ENCODE measurements around the gene ARID1A. TPM values are rescaled to one million over a fixed set of nuclear protein-coding genes. Genes with fewer than 3 reads are reported as not detected.
"Not testable (repeated sequence)": the region's sequence is repeated elsewhere in the genome, so short reads cannot be mapped to it uniquely, and the experiment has no call there.

ARID1A gene
- total RNA-seq, 1 donor from 2014 or later, result 28.4 TPM

GRCh38 chr1:26697978-26698849 lies 2.4 kb downstream of the ARID1A start:
- DNase-seq (ENCODE audit: low spot score), result peak; percentile 96

DNA sequence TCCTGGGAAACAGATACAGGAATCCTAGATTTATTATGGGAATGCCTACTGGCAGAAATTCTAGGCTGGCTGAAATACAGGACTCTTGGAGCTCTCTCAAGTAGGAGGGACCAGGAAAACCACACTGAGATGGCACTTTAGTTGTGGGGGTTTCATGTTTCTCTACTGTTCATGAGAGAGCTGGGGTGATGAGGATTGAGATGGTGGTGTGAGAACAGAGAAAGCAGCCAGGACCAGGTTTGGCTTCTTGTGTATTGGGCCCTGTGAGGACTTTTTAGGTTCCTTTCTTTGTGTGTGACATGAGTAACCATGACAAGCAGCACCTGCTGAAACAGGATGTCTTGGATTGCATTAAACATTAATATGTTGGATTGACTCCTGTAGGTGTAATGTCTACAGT lies 4.9 kb downstream of the ARID1A start:
- no peak for DNase-seq (ENCODE audit: low spot score)

DNA sequence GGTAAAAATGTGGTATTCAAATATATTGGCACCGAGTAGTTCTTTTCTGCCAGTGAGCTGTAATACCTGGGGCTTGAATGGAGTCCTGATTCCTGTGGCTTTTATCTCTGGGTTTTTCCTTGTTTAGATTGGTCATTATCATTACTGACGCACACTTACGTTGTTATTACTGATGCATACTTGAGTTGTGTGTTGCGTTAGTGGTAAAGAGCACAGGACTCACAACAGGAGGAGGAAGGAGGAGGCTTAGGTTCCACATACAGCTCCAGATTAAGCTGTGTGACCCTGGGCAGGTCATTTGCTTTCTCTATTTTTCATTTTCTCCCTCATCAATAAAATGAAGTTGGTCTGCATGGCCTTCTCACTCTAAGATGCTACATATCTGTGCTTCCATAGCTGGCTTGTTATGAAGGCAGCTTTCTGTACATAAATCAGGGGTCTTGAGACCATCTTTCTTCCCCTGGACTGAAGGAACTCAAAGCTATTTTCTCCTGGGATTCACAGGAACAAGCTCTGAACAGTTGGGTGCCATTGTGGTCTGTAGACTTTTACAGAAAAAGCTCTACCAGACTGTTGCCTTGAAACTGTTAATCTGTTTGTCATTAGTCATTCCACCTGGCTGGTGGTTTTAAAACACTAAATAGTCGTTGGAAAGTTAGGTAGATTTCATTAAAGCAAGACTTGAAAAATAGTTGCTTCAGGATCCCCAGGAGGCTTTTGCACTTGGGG lies 5.6 kb downstream of the ARID1A start:
- DNase-seq (ENCODE audit: low spot score), result no peak

GRCh38 chr1:26701995-26702679 lies 6.3 kb downstream of the ARID1A start:
- DNase-seq (ENCODE audit: low spot score), result peak; percentile 38

- DNase-seq (ENCODE audit: low spot score), result no peak
These were observed 6.8 kb downstream of the ARID1A start for GRCh38 chr1:26702680-26703038.

GRCh38 chr1:26703478-26703877 lies 7.7 kb downstream of the ARID1A start:
- no peak for DNase-seq (ENCODE audit: low spot score)

- no peak for DNase-seq (ENCODE audit: low spot score)
These were observed 8.8 kb downstream of the ARID1A start for GRCh38 chr1:26704629-26705028.

GRCh38 chr1:26705227-26705626 lies 9.4 kb downstream of the ARID1A start:
- not testable (repeated sequence) for DNase-seq (ENCODE audit: low spot score)

GRCh38 chr1:26705788-26706311 lies 10.0 kb downstream of the ARID1A start:
- DNase-seq (ENCODE audit: low spot score), result peak; percentile 35

- DNase-seq (ENCODE audit: low spot score), result peak; percentile 39
These were observed 10.5 kb downstream of the ARID1A start for GRCh38 chr1:26706315-26706714.

DNA sequence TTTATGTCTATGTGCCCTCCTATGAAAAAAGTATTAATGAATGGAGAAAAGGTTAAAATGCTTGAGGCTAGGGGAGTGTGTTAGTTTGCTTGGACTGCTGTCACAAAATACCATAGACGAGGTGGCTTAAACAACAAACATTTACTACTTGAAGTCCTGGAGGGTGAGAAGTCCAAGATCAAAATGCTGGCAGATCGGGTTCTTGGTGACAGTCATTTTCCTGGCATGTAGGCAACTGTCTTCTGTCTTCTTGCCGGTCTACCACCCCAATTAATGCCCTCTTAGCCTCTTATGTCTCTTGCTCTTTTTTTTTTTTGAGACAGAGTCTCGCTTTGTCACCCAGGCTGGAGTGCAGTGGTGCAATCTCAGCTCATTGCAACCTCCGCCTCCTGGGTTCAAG lies 15.0 kb downstream of the ARID1A start:
- DNase-seq (ENCODE audit: low spot score), result no peak

GRCh38 chr1:26711777-26712176 lies 16.0 kb downstream of the ARID1A start:
- no peak for DNase-seq (ENCODE audit: low spot score)

- DNase-seq (ENCODE audit: low spot score), result peak; percentile 43
These were observed 21.2 kb downstream of the ARID1A start for GRCh38 chr1:26717017-26717491.

GRCh38 chr1:26719205-26719604 lies 23.4 kb downstream of the ARID1A start:
- DNase-seq (ENCODE audit: low spot score), result no peak

- no peak for DNase-seq (ENCODE audit: low spot score)
These were observed 26.0 kb downstream of the ARID1A start for GRCh38 chr1:26721669-26722355.

- DNase-seq (ENCODE audit: low spot score), result peak; percentile 97
These were observed 27.5 kb downstream of the ARID1A start for GRCh38 chr1:26723013-26723991.

DNA sequence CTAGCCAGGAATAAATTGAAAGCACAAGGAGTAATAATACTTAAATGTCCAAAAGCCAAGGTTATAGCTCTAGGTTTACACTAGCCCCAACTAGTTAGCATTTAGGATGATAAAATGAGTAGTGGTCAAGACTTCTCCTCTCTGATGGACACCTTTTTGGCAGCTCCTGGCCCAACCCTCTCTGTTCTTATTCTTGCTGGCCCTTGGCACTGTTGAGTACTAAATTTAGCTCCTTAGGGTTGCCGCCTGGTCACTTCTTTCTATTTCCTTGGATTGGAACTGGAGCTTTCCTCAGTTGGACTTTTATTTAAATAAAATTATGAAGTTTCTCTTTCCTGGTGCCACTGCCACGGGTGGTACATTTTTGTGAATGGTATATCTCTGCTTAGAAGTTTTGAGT lies 28.3 kb downstream of the ARID1A start:
- no peak for DNase-seq (ENCODE audit: low spot score)

GRCh38 chr1:26724926-26725325 lies 29.1 kb downstream of the ARID1A start:
- DNase-seq (ENCODE audit: low spot score), result no peak

DNA sequence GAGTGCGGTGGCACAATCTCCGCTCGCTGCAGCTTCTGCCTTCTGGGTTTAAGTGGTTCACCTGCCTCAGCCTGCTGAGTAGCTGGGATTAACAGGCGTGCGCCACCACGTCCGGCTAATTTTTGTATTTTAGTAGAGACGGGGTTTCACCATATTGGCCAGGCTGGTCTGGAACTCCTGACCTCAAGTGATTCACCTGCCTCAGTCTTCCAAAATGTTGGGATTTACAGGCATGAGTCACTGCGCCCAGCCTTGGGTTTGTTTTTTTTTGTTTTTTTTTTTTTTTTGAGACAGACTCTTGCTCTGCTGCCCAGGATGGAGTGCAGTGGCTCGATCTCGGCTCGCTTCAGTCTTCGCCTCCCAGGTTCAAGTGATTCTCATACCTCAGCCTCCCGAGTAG lies 30.1 kb downstream of the ARID1A start:
- DNase-seq (ENCODE audit: low spot score), result not testable (repeated sequence)

- DNase-seq (ENCODE audit: low spot score), result no peak
These were observed 31.0 kb downstream of the ARID1A start for GRCh38 chr1:26726784-26727183.

Data from umbilical cord (tissue), 2 donors.